ENCODE data around the gene YES1. TPM values are rescaled to one million over a fixed set of nuclear protein-coding genes. Genes with fewer than 3 reads are reported as not detected.

Gene YES1
- total and polyA plus RNA-seq, 2 of the 8 experiments (the other 6 are each of a cell fraction or from before 2014, with no cell fraction given): 14.8 to 94.3 TPM

GRCh38 chr18:677145-677544, 134.9 kb downstream of the YES1 start:
- no peak overlapping the region for H3K18ac ChIP-seq (ENCODE audit: extremely low read depth, low read length)
- H3K4me2 ChIP-seq (ENCODE audit: insufficient read depth in 1 of 2, low read depth in 2 of 2, low read length in 2 of 2): no peak overlapping the region
- TF ChIP-seq CTBP2 (IDR thresholded peaks at IDR 0.05; ENCODE audit: borderline replicate concordance, insufficient read depth, insufficient read length, low read length) (no peak), ATF3 (IDR thresholded peaks at IDR 0.05; ENCODE audit: insufficient read depth, low read depth, low read length) (no peak), SP1 (IDR thresholded peaks at IDR 0.05; ENCODE audit: low read depth, low read length) (no peak), SIRT6 (IDR thresholded peaks at IDR 0.05; ENCODE audit: low read length) (no peak), SIX5 (IDR thresholded peaks at IDR 0.05; ENCODE audit: low read depth, low read length) (no peak), TBP (IDR thresholded peaks at IDR 0.05; ENCODE audit: low read depth, low read length) (no peak), CBX5 (IDR thresholded peaks at IDR 0.05; ENCODE audit: low read depth, low read length) (no peak), CBX8 (IDR thresholded peaks at IDR 0.05; ENCODE audit: borderline replicate concordance, low read depth, low read length) (no peak), RBBP5 (IDR thresholded peaks at IDR 0.05; ENCODE audit: borderline replicate concordance, low read depth, low read length) (no peak)
- H2AK5ac ChIP-seq (ENCODE audit: low read depth, low read length): no peak overlapping the region
- H2BK15ac ChIP-seq (ENCODE audit: low read length): no peak overlapping the region
- no peaks in the 10 kb centered on the region for H3K79me2 ChIP-seq (ENCODE audit: control insufficient read depth in 1 of 2, insufficient read depth in 2 of 2, low read length in 2 of 2)
- H2AFZ ChIP-seq (ENCODE audit: low read length): no peak overlapping the region
- H3K23ac ChIP-seq (ENCODE audit: insufficient read length): no peak overlapping the region
- no peak overlapping the region for H4K5ac ChIP-seq (ENCODE audit: insufficient read length, low read depth, low read length)
- peaks cover 6 to 52% (median 32%) of the 10 kb centered on the region in 4 experiments; a peak in 7 of 8 replicates for H3K36me3 ChIP-seq (ENCODE audit: control insufficient read depth in 2 of 4, insufficient read depth in 4 of 4, low read length in 3 of 4)
- no peaks in the 10 kb centered on the region for H3K23me2 ChIP-seq (ENCODE audit: low read depth, low read length)
- CTCF ChIA-PET (ENCODE audit: partially characterized antibody): interaction anchor here (0.9 to 5.0 kb wide), 5 partner anchors 15 to 154 kb away, joined by 3 to 31 read pairs (median 4); partner anchors contain the start of gene ENOSF1
- no peak overlapping the region for H3K4ac ChIP-seq (replicated peaks; ENCODE audit: insufficient read length, low read depth, low read length)
- no peaks in the 10 kb centered on the region for H3K79me1 ChIP-seq (ENCODE audit: low read depth, low read length)
- no peak overlapping the region for H3K9ac ChIP-seq (replicated peaks in 1 of 4; ENCODE audit: extremely low read depth in 1 of 4, low read depth in 3 of 4, low read length in 3 of 4)
- no peaks in the 10 kb centered on the region for H3K27me3 ChIP-seq (replicated peaks in 1 of 4; ENCODE audit: control insufficient read depth in 3 of 4, extremely low read depth in 1 of 4, insufficient read depth in 3 of 4, low read length in 3 of 4)
- no peak overlapping the region for H2BK5ac ChIP-seq (ENCODE audit: low read depth, low read length)
- no peak overlapping the region for H4K8ac ChIP-seq (ENCODE audit: extremely low read depth, insufficient read depth, low read length)
- no peak overlapping the region for H2BK12ac ChIP-seq (ENCODE audit: low read depth, low read length)
- H3K9me3 ChIP-seq (ENCODE audit: insufficient read depth in 2 of 2, low read depth in 1 of 2, low read length in 1 of 2): no peaks in the 10 kb centered on the region
- H4K20me1 ChIP-seq (replicated peaks in 1 of 2; ENCODE audit: control insufficient read depth in 1 of 2, insufficient read depth in 2 of 2, low read length in 2 of 2): peaks cover 2 to 4% of the 10 kb centered on the region in 2 experiments
- no peak overlapping the region for H3K56ac ChIP-seq (replicated peaks; ENCODE audit: insufficient read length, low read depth, low read length)
- WGBS, 2 experiments (ENCODE audit: extremely low coverage in 1 of 2, insufficient coverage in 1 of 2, insufficient read length in 1 of 2, insufficient replicate concordance in 2 of 2, low coverage in 1 of 2, low lambda C conversion rate in 2 of 2, missing lambda C conversion rate in 1 of 2): 87% methylated on average over 4 of the region's 4 CpGs; no CpG with 5 or more reads in 1 of the 2 experiments
- H3K14ac ChIP-seq (ENCODE audit: insufficient read length): no peak overlapping the region
- no peak overlapping the region for H2BK120ac ChIP-seq (replicated peaks; ENCODE audit: low read depth, low read length)
- no peak for DNase-seq (ENCODE audit: low read depth in 1 of 2, low spot score in 2 of 2)
- H3K4me1 ChIP-seq (replicated peaks in 1 of 4; ENCODE audit: control insufficient read depth in 3 of 4, insufficient read depth in 4 of 4, low read length in 3 of 4): no peaks in the 10 kb centered on the region
- no peak overlapping the region for H3K27ac ChIP-seq (ENCODE audit: low read depth, low read length)
- H2BK20ac ChIP-seq (ENCODE audit: low read length): no peak overlapping the region
- no peak overlapping the region for H3K4me3 ChIP-seq (ENCODE audit: extremely low read depth in 1 of 4, insufficient read depth in 2 of 4, low read depth in 3 of 4, low read length in 4 of 4)
- FAIRE-seq: no peak
- H4K91ac ChIP-seq (replicated peaks; ENCODE audit: insufficient read length, low read length): no peak overlapping the region
- POLR2A ChIA-PET (ENCODE audit: partially characterized antibody): interaction anchor here (0.6 to 1.8 kb wide), 2 partner anchors 10 to 433 kb away, joined by 3 to 8 read pairs; no protein-coding TSS in a partner anchor
